Measurements from ENCODE around the gene UBE2Z. TPM values are rescaled to one million over a fixed set of nuclear protein-coding genes. Genes with fewer than 3 reads are reported as not detected.

UBE2Z gene
- total and polyA plus RNA-seq, 2 donors (not counting 3 experiments of a cell fraction or from before 2014, with no cell fraction given) = 104 to 117 TPM

DNA sequence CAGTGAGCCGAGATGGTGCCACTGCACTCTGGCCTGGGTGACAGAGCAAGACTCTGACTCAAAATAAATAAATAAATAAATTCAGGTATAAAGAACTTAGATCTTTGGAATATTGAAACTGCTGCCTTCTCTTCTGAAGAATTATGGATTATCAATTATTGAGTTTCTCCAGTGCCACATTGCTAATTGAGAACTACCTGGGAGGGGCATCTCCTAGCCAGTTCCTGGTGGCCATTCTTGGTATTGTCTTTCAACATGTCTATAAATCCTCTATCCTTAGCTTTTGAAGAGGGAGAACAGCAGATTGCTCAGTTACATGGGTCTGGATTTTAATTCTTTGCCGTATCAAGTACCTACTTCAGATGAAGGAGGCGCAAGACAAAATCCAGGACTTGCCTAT, 48.2 kb upstream of the UBE2Z start:
- POLR2A ChIA-PET = no interaction called here
- no TSS peak for BruUV-seq (replicated peaks)

DNA sequence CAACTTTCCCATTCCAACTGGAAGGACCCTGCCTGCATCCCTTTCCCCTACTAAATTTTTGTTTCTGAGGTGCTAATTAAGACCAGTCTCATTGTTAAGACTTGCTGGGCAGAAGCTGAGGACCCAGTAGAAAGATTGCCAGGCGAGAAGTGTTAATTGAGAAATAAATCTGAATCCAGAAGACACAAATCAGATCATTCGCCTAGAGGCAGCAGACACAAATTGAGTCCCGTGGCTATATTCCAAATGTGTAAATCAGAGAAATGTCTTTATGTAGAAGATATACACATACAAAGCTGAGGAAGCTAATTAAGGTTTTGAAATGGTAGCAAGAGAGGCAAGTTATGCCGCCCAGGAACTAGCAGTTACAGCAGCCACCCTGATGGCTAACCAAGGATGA, 47.8 kb upstream of the UBE2Z start:
- Histone ChIP-seq H3K27me3 (ENCODE audit: control insufficient read depth in 2 of 2, insufficient read depth in 2 of 2, low read length in 2 of 2) (no peaks in the 10 kb centered on the region), H3K4me1 (ENCODE audit: control insufficient read depth, extremely low read depth, insufficient read depth, low read length) (no peaks in the 10 kb centered on the region), H3K79me2 (ENCODE audit: control insufficient read depth, insufficient read depth, low read length) (no peaks in the 10 kb centered on the region), H3K9me1 (replicated peaks; ENCODE audit: control insufficient read depth, extremely low read depth, insufficient read depth, low read length) (no peaks in the 10 kb centered on the region), H3K4me3 (replicated peaks in 1 of 3; ENCODE audit: insufficient read depth in 1 of 3, low read depth in 1 of 3, low read length in 3 of 3) (no peak overlapping the region), H3K36me3 (ENCODE audit: control insufficient read depth in 2 of 2, extremely low read depth in 1 of 2, insufficient read depth in 2 of 2, low read length in 2 of 2) (peaks cover 2 to 4% of the 10 kb centered on the region in 2 experiments), H3K9ac (replicated peaks; ENCODE audit: extremely low read depth, insufficient read depth, low read length) (no peak overlapping the region), H3K4me2 (ENCODE audit: insufficient read depth, low read length) (no peak overlapping the region), H4K20me1 (replicated peaks; ENCODE audit: control insufficient read depth, extremely low read depth, insufficient read depth, low read length) (no peaks in the 10 kb centered on the region), H2AFZ (ENCODE audit: low read depth, low read length) (no peak overlapping the region), H3K9me3 (replicated peaks; ENCODE audit: control insufficient read depth, insufficient read depth, low read length) (no peaks in the 10 kb centered on the region), H3K27ac (ENCODE audit: insufficient read depth, low read depth, low read length) (no peak overlapping the region)
- CTCF ChIA-PET = interaction anchor here (0.9 to 6.8 kb wide), 7 partner anchors 9 to 182 kb away, joined by 3 to 44 read pairs (median 4); partner anchors contain the start of gene TTLL6
- intact Hi-C loops (cut with micrococcal nuclease) (no loop called here), dilution Hi-C loops (cut with MboI; ENCODE audit: extremely low pct_ligation_motif_present, low sequenced_read_pairs) (no loop called here)
- no peak for TF ChIP-seq MYC (IDR thresholded peaks at IDR 0.05; ENCODE audit: low read depth, low read length)
- TF ChIP-seq POLR2AphosphoS5 (IDR thresholded peaks at IDR 0.05; ENCODE audit: insufficient read depth, low read depth, low read length) = no peak
- TF ChIP-seq GATA2 (IDR thresholded peaks at IDR 0.05; ENCODE audit: insufficient read depth, insufficient read length, low read depth, low read length) = no peak
- TF ChIP-seq, protein P1, sequence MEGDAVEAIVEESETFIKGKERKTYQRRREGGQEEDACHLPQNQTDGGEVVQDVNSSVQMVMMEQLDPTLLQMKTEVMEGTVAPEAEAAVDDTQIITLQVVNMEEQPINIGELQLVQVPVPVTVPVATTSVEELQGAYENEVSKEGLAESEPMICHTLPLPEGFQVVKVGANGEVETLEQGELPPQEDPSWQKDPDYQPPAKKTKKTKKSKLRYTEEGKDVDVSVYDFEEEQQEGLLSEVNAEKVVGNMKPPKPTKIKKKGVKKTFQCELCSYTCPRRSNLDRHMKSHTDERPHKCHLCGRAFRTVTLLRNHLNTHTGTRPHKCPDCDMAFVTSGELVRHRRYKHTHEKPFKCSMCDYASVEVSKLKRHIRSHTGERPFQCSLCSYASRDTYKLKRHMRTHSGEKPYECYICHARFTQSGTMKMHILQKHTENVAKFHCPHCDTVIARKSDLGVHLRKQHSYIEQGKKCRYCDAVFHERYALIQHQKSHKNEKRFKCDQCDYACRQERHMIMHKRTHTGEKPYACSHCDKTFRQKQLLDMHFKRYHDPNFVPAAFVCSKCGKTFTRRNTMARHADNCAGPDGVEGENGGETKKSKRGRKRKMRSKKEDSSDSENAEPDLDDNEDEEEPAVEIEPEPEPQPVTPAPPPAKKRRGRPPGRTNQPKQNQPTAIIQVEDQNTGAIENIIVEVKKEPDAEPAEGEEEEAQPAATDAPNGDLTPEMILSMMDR (IDR thresholded peaks at IDR 0.05; ENCODE audit: extremely low read depth in 1 of 2, insufficient read depth in 1 of 2, low read depth in 1 of 2, low read length in 2 of 2) = no peak
- no peak for TF ChIP-seq FOS (IDR thresholded peaks at IDR 0.05; ENCODE audit: borderline replicate concordance, insufficient read depth, low read length)
- TF ChIP-seq, protein P2, sequence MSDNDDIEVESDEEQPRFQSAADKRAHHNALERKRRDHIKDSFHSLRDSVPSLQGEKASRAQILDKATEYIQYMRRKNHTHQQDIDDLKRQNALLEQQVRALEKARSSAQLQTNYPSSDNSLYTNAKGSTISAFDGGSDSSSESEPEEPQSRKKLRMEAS (IDR thresholded peaks at IDR 0.05; ENCODE audit: insufficient read depth, insufficient read length) = no peak
- TF ChIP-seq POLR2A (IDR thresholded peaks at IDR 0.05; ENCODE audit: low read depth, low read length) = no peak
- no TSS peak for BruUV-seq (replicated peaks)
- DNase-seq (ENCODE audit: low read depth, low spot score) = no peak
- FAIRE-seq = no peak
- POLR2A ChIA-PET = no interaction called here

More for the DNA sequence above, 48.2 kb upstream of the UBE2Z start:
- H3K9me1 ChIP-seq (replicated peaks; ENCODE audit: control insufficient read depth, extremely low read depth, insufficient read depth, low read length) = no peaks in the 10 kb centered on the region
- H3K9ac ChIP-seq (replicated peaks; ENCODE audit: extremely low read depth, insufficient read depth, low read length) = no peak overlapping the region
- CTCF ChIA-PET = interaction anchor here (0.9 to 6.8 kb wide), 8 partner anchors 8 to 181 kb away, joined by 3 to 44 read pairs (median 4); partner anchors contain the start of gene TTLL6
- H3K9me3 ChIP-seq (replicated peaks; ENCODE audit: control insufficient read depth, insufficient read depth, low read length) = no peaks in the 10 kb centered on the region
- H3K4me1 ChIP-seq (ENCODE audit: control insufficient read depth, extremely low read depth, insufficient read depth, low read length) = no peaks in the 10 kb centered on the region
- no peak overlapping the region for H2AFZ ChIP-seq (ENCODE audit: low read depth, low read length)
- H3K36me3 ChIP-seq (ENCODE audit: control insufficient read depth in 2 of 2, extremely low read depth in 1 of 2, insufficient read depth in 2 of 2, low read length in 2 of 2) = peaks cover 2 to 4% of the 10 kb centered on the region in 2 experiments
- no peak overlapping the region for H3K4me2 ChIP-seq (ENCODE audit: insufficient read depth, low read length)
- H4K20me1 ChIP-seq (replicated peaks; ENCODE audit: control insufficient read depth, extremely low read depth, insufficient read depth, low read length) = no peaks in the 10 kb centered on the region
- dilution Hi-C loops (cut with MboI; ENCODE audit: extremely low pct_ligation_motif_present, low sequenced_read_pairs) = no loop called here
- TF ChIP-seq, protein P1 (IDR thresholded peaks at IDR 0.05; ENCODE audit: extremely low read depth in 1 of 2, insufficient read depth in 1 of 2, low read depth in 1 of 2, low read length in 2 of 2) = no peak
- no peak for TF ChIP-seq JUN (IDR thresholded peaks at IDR 0.05; ENCODE audit: borderline replicate concordance, insufficient read depth, insufficient read length, low read depth)
- TF ChIP-seq POLR2AphosphoS5 (IDR thresholded peaks at IDR 0.05; ENCODE audit: insufficient read depth, low read depth, low read length) = no peak
- TF ChIP-seq MYC (IDR thresholded peaks at IDR 0.05; ENCODE audit: low read depth, low read length) = no peak
- TF ChIP-seq, protein P2 (IDR thresholded peaks at IDR 0.05; ENCODE audit: insufficient read depth, insufficient read length) = no peak
- intact Hi-C loops (cut with micrococcal nuclease) = no loop called here
- no peak overlapping the region for H3K27ac ChIP-seq (ENCODE audit: insufficient read depth, low read depth, low read length)
- H3K4me3 ChIP-seq (replicated peaks in 1 of 3; ENCODE audit: insufficient read depth in 1 of 3, low read depth in 1 of 3, low read length in 3 of 3) = no peak overlapping the region
- DNase-seq (ENCODE audit: low read depth, low spot score) (no peak), FAIRE-seq (no peak)
- no peaks in the 10 kb centered on the region for H3K79me2 ChIP-seq (ENCODE audit: control insufficient read depth, insufficient read depth, low read length)
- H3K27me3 ChIP-seq (ENCODE audit: control insufficient read depth in 2 of 2, insufficient read depth in 2 of 2, low read length in 2 of 2) = no peaks in the 10 kb centered on the region

Data from endothelial cell of umbilical vein (primary cell).